Ishikawa (cell line): ENCODE measurements around the gene HDGFL2.

Source experiments
- CEBPB ChIP-seq: IDR thresholded peaks from 2 replicates; pipeline ENCODE4 v1.6.1; 2012
- CREB1 ChIP-seq: IDR thresholded peaks from 2 replicates; pipeline ENCODE4 v1.6.1; 2012; ENCODE audit warnings: low read depth
- EGR1 ChIP-seq: IDR thresholded peaks from 2 replicates; pipeline ENCODE4 v1.6.1; 2012
- EP300 ChIP-seq: IDR thresholded peaks from 2 replicates; pipeline ENCODE4 v1.6.1; 2012; ENCODE audit warnings: borderline replicate concordance
- FOXM1 ChIP-seq: IDR thresholded peaks from 2 replicates; pipeline ENCODE4 v1.6.1; 2012; ENCODE audit warnings: low read depth, borderline replicate concordance
- NFIC ChIP-seq: IDR thresholded peaks from 2 replicates; pipeline ENCODE4 v1.6.1; 2012
- RAD21 ChIP-seq: IDR thresholded peaks from 2 replicates; pipeline ENCODE4 v1.6.1; 2012; ENCODE audit warnings: low read depth
- TAF1 ChIP-seq: IDR thresholded peaks from 2 replicates; pipeline ENCODE4 v1.6.1; 2012; ENCODE audit warnings: low read depth, mild to moderate bottlenecking
- TCF12 ChIP-seq: IDR thresholded peaks from 2 replicates; pipeline ENCODE4 v1.6.1; 2012; ENCODE audit warnings: low read depth
- TEAD4 ChIP-seq: IDR thresholded peaks from 2 replicates; pipeline ENCODE4 v1.6.1; 2012
- YY1 ChIP-seq: IDR thresholded peaks from 2 replicates; pipeline ENCODE4 v1.6.1; 2012; ENCODE audit warnings: low read depth
- ZBTB7A ChIP-seq: IDR thresholded peaks from 2 replicates; pipeline ENCODE4 v1.6.1; 2012; ENCODE audit warnings: low read depth
- TF ChIP-seq, protein P1 (sequence below): IDR thresholded peaks from 2 replicates; pipeline ENCODE4 v1.6.1; 2012
- TF ChIP-seq, protein P2 (sequence below): IDR thresholded peaks from 2 replicates; pipeline ENCODE4 v1.6.1; 2012
- TF ChIP-seq, protein P3 (sequence below): IDR thresholded peaks from 2 replicates; pipeline ENCODE4 v1.6.1; 2012; ENCODE audit warnings: low read depth, mild to moderate bottlenecking

Gene HDGFL2

DNA sequence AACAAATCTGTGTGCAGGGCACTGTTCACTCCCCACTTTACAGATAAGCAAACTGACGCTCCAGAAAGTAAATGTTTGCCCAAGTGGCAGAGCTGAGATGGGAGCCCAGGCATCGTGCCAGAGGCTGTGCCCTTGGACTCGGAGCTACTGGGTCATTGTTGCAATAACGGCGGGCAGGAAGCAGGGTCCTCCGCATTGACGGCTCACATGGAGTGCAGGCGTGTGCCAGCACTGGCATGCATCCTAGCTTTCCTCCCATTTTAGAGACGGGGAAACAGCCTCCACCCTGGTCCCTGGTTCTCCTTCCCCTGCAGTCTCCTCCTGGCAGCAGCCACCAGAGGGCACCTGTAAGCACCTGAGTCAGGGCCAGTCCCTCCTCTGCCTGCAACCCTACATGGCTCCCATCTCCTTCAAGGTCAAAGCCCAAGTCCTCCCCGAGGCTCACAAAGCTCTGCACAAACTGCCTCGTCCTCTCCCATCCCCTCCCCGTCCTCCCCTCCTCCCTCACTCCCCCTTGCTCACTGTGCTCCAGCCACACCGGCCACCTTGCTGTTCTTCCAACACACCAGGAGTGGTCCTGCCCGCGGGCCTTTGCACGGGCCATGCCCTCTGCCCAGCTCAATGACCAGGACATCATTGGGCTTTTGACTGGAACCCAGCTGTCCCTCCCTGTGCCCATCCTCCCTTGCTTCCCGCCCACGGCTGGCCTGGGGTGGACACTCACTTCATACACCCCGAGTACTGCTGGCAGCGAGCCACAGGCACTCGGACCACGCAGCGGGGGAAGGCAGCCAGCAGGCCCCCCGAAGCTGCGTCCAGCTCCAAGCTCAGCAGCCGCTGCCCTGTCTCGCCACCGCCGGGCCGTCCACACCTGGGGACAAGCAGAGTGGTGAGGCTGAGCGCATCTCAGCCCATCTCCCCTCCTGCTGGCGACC lies 75.5 kb downstream of the HDGFL2 start:
- TF ChIP-seq FOXM1, result no peak
- TF ChIP-seq RAD21, result 0 out of 2 replicates have a peak, but pooled peaks have one; percentile 22

DNA sequence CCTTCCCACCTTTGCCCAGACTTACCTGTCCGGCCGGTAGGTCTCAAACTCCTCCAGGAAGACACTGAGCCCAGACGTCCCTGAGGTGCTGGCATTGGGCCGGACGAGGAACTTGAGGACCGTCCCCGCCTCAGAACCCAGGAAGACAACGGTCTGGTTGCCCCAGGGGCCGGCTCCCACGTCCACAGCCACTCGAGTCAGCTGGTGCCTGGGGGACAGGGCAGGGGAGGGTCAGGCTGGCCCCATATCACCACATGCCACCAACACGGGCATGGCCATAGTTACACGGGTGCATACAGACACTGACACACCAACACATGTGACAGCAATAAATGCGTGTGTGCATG lies 76.1 kb downstream of the HDGFL2 start:
- TF ChIP-seq YY1 (no peak), CREB1 (no peak), EGR1 (no peak), TCF12 (no peak), CEBPB (no peak), TEAD4 (no peak), FOXM1 (no peak), EP300 (no peak), ZBTB7A (no peak), RAD21 (no peak)
- TF ChIP-seq, protein P1, sequence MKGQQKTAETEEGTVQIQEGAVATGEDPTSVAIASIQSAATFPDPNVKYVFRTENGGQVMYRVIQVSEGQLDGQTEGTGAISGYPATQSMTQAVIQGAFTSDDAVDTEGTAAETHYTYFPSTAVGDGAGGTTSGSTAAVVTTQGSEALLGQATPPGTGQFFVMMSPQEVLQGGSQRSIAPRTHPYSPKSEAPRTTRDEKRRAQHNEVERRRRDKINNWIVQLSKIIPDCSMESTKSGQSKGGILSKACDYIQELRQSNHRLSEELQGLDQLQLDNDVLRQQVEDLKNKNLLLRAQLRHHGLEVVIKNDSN, result no peak
- TF ChIP-seq, protein P2, sequence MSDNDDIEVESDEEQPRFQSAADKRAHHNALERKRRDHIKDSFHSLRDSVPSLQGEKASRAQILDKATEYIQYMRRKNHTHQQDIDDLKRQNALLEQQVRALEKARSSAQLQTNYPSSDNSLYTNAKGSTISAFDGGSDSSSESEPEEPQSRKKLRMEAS, result no peak
- TF ChIP-seq, protein P3, sequence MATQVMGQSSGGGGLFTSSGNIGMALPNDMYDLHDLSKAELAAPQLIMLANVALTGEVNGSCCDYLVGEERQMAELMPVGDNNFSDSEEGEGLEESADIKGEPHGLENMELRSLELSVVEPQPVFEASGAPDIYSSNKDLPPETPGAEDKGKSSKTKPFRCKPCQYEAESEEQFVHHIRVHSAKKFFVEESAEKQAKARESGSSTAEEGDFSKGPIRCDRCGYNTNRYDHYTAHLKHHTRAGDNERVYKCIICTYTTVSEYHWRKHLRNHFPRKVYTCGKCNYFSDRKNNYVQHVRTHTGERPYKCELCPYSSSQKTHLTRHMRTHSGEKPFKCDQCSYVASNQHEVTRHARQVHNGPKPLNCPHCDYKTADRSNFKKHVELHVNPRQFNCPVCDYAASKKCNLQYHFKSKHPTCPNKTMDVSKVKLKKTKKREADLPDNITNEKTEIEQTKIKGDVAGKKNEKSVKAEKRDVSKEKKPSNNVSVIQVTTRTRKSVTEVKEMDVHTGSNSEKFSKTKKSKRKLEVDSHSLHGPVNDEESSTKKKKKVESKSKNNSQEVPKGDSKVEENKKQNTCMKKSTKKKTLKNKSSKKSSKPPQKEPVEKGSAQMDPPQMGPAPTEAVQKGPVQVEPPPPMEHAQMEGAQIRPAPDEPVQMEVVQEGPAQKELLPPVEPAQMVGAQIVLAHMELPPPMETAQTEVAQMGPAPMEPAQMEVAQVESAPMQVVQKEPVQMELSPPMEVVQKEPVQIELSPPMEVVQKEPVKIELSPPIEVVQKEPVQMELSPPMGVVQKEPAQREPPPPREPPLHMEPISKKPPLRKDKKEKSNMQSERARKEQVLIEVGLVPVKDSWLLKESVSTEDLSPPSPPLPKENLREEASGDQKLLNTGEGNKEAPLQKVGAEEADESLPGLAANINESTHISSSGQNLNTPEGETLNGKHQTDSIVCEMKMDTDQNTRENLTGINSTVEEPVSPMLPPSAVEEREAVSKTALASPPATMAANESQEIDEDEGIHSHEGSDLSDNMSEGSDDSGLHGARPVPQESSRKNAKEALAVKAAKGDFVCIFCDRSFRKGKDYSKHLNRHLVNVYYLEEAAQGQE, result no peak

DNA sequence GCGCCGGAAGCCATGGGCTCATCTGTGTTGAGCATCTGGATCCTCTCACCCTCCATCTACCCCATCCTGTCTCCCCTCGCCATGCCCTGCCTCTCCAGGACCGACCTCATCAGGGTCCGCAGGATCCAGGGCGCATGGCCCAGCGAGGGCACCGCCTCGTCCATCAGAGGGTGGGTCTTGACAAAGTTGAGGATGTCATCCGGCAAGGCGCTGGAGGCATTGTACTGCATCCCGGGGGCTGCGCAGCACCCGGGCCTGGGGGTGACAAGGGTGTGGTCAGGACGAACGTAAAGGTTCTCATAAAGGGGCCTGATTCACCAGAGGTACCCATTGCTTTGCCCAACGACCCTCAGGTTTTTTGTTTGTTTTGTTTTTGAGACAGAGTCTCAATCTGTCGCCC lies 77.9 kb downstream of the HDGFL2 start:
- TF ChIP-seq FOXM1 (no peak), CEBPB (no peak)
- TF ChIP-seq, protein P1, result no peak

DNA sequence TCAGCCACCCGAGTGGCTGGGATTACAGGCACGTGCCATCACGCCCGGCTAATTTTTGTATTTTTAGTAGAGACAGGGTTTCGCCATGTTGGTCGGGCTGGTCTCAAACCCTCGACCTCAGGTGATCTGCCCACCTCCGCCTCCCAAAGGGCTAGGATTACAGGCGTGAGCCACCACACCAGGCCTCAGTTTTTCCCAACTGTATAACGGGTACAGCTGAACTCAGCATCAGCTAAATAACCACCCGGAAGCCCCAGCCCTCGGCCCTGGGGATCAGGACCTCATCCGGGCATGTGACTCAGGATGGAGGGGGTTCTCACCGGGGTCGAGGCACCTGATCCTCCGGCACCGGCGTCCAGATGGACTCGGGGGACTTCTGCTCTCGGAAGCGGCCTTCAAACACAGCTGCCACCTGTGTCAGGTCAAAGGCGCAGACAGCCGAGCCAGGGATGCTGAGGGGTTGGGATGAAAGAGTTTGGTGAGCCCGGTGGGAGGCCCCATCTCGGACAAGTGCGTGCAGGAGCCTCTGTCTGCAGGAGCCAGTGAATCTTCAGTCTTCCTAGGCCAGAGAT lies 78.5 kb downstream of the HDGFL2 start:
- TF ChIP-seq ZBTB7A (no peak), CEBPB (no peak), YY1 (no peak), TEAD4 (no peak), TCF12 (no peak), CREB1 (no peak), EGR1 (no peak), RAD21 (no peak), NFIC (no peak), EP300 (no peak), FOXM1 (no peak), TAF1 (no peak)
- TF ChIP-seq, protein P2, result no peak
- TF ChIP-seq, protein P3, result no peak
- TF ChIP-seq, protein P1, result no peak
